Dedifferentiated amniotic fluid mesenchymal stem cell (primary cell): ENCODE measurements around the gene SERPINB10.

Source experiments
- DNase-seq: peaks from one replicate; pipeline ENCODE4 v3.0.0-alpha.2; 2016; ENCODE audit errors: extremely low spot score

SERPINB10 gene

GRCh38 chr18:63907664-63908063 lies at the start of gene SERPINB10:
TSS of gene SERPINB10 (plus strand) at chr18:63907958. CDS start at chr18:63915511, 7,553 bp downstream.
- no peak for DNase-seq

- DNase-seq = no peak
These were observed 49.3 kb upstream of the SERPINB10 start for GRCh38 chr18:63858456-63858855.

GRCh38 chr18:63859781-63860475 lies 47.8 kb upstream of the SERPINB10 start:
- DNase-seq = no peak

- no peak for DNase-seq
These were observed 47.2 kb upstream of the SERPINB10 start for GRCh38 chr18:63860531-63860930.

GRCh38 chr18:63867368-63868125 lies 40.2 kb upstream of the SERPINB10 start:
- peak; percentile 35 for DNase-seq

GRCh38 chr18:63868546-63868945 lies 39.2 kb upstream of the SERPINB10 start:
- DNase-seq = no peak

GRCh38 chr18:63869374-63869773 lies 38.4 kb upstream of the SERPINB10 start:
- no peak for DNase-seq

GRCh38 chr18:63869851-63870250 lies 37.9 kb upstream of the SERPINB10 start:
- DNase-seq = no peak

GRCh38 chr18:63871836-63872235 lies 35.9 kb upstream of the SERPINB10 start:
- DNase-seq = no peak

GRCh38 chr18:63872586-63872985 lies 35.2 kb upstream of the SERPINB10 start:
- no peak for DNase-seq

- no peak for DNase-seq
These were observed 29.4 kb upstream of the SERPINB10 start for GRCh38 chr18:63878343-63878742.

- no peak for DNase-seq
These were observed 28.8 kb upstream of the SERPINB10 start for GRCh38 chr18:63878925-63879324.

GRCh38 chr18:63879709-63880108 lies 28.0 kb upstream of the SERPINB10 start:
- no peak for DNase-seq

- no peak for DNase-seq
These were observed 25.9 kb upstream of the SERPINB10 start for GRCh38 chr18:63881851-63882250.

- DNase-seq = peak; percentile 79
These were observed 25.2 kb upstream of the SERPINB10 start for GRCh38 chr18:63882333-63883141.

GRCh38 chr18:63883617-63884016 lies 24.1 kb upstream of the SERPINB10 start:
- DNase-seq = no peak

GRCh38 chr18:63887424-63887823 lies 20.3 kb upstream of the SERPINB10 start, which contains the start of gene SERPINB2:
TSS of gene SERPINB2 (plus strand) at chr18:63887705. CDS start at chr18:63891445, 3,740 bp downstream.
- no peak for DNase-seq

GRCh38 chr18:63888470-63889190 lies 19.1 kb upstream of the SERPINB10 start:
- no peak for DNase-seq

- no peak for DNase-seq
These were observed 18.1 kb upstream of the SERPINB10 start for GRCh38 chr18:63889626-63890025.

- no peak for DNase-seq
These were observed 17.4 kb upstream of the SERPINB10 start for GRCh38 chr18:63890237-63890949.

GRCh38 chr18:63890950-63891304 lies 16.8 kb upstream of the SERPINB10 start:
- no peak for DNase-seq
